GM12891 (cell line): ENCODE results near the gene EXOC7.

ENCODE experiments used
- DNase-seq: peaks from one replicate; pipeline ENCODE4 v3.0.0; 2011; ENCODE audit warnings: low spot score; ENCODE audit not compliant: insufficient read length
- FAIRE-seq: peaks from 2 replicates; lab custom pipeline; 2011; peaks lifted over from hg19 to GRCh38; lab: Jason Lieb, UNC
- PAX5 ChIP-seq: IDR thresholded peaks from 2 replicates; pipeline ENCODE4 v1.6.1; 2011; ENCODE audit warnings: low read length, moderate library complexity, mild to moderate bottlenecking; ENCODE audit not compliant: insufficient read depth, severe bottlenecking
- POLR2A ChIP-seq: IDR thresholded peaks from 2 replicates; pipeline ENCODE4 v1.6.1; 2011; ENCODE audit warnings: low read depth, low read length, control low read depth
- POLR2AphosphoS5 ChIP-seq: IDR thresholded peaks from 2 replicates; pipeline ENCODE4 v1.6.1; 2011; ENCODE audit warnings: low read depth, low read length, control low read depth
- POU2F2 ChIP-seq: IDR thresholded peaks from 2 replicates; pipeline ENCODE4 v1.6.1; 2011; ENCODE audit warnings: low read depth, mild to moderate bottlenecking, control low read depth, low read length, moderate library complexity
- SPI1 ChIP-seq: IDR thresholded peaks from 2 replicates; pipeline ENCODE4 v1.6.1; 2011; ENCODE audit warnings: low read depth, low read length, control low read depth
- TAF1 ChIP-seq: IDR thresholded peaks from 2 replicates; pipeline ENCODE4 v1.6.1; 2011; ENCODE audit warnings: low read depth, low read length, control low read depth

EXOC7 gene

GRCh38 chr17:76122431-76123190 lies 19.0 kb upstream of the EXOC7 start:
- TF ChIP-seq PAX5: no peak
- TF ChIP-seq SPI1: no peak
- TF ChIP-seq POU2F2: no peak
- TF ChIP-seq POLR2A: no peak
- TF ChIP-seq TAF1: no peak
- TF ChIP-seq POLR2AphosphoS5: no peak
- FAIRE-seq (peak; percentile 47), DNase-seq (peak; percentile 15)

GRCh38 chr17:76121932-76122430 lies 18.4 kb upstream of the EXOC7 start:
- TF ChIP-seq POLR2A (no peak), SPI1 (no peak), POLR2AphosphoS5 (no peak), TAF1 (no peak), PAX5 (no peak), POU2F2 (no peak)
- no peak for DNase-seq

GRCh38 chr17:76120658-76121008 lies 17.0 kb upstream of the EXOC7 start:
- TF ChIP-seq SPI1 (no peak), PAX5 (no peak), TAF1 (no peak), POLR2A (no peak), POU2F2 (no peak), POLR2AphosphoS5 (no peak)
- peak; percentile 78 for FAIRE-seq
- no peak for DNase-seq

More at GRCh38 chr17:76121932-76122430, 18.4 kb upstream of the EXOC7 start:
- FAIRE-seq: no peak

GRCh38 chr17:76119409-76120371 lies 16.1 kb upstream of the EXOC7 start:
- no peak for TF ChIP-seq POLR2AphosphoS5
- no peak for TF ChIP-seq PAX5
- FAIRE-seq: no peak

GRCh38 chr17:76115138-76115754 lies 11.7 kb upstream of the EXOC7 start:
- FAIRE-seq (no peak), DNase-seq (no peak)
- TF ChIP-seq PAX5: no peak
- TF ChIP-seq SPI1: no peak
- TF ChIP-seq POLR2AphosphoS5: no peak

More at GRCh38 chr17:76119409-76120371, 16.1 kb upstream of the EXOC7 start:
- DNase-seq: no peak

- FAIRE-seq: no peak
- no peak for DNase-seq
- TF ChIP-seq PAX5 (no peak), SPI1 (no peak), POLR2A (no peak)
Measured at GRCh38 chr17:76111956-76112355, 8.4 kb upstream of the EXOC7 start.

GRCh38 chr17:76107509-76107908 lies 3.9 kb upstream of the EXOC7 start:
- DNase-seq: no peak
- FAIRE-seq: no peak
- TF ChIP-seq POLR2AphosphoS5: no peak
- no peak for TF ChIP-seq POLR2A
- no peak for TF ChIP-seq TAF1
- TF ChIP-seq POU2F2: no peak
- TF ChIP-seq SPI1: no peak
- no peak for TF ChIP-seq PAX5

GRCh38 chr17:76106703-76107102 lies 3.1 kb upstream of the EXOC7 start:
- DNase-seq (no peak), FAIRE-seq (no peak)
- TF ChIP-seq POLR2AphosphoS5 (no peak), POU2F2 (no peak), SPI1 (no peak), TAF1 (no peak), PAX5 (no peak), POLR2A (no peak)

GRCh38 chr17:76104896-76105231 lies 1.3 kb upstream of the EXOC7 start:
- no peak for DNase-seq
- no peak for FAIRE-seq
- TF ChIP-seq SPI1 (no peak), POLR2AphosphoS5 (no peak), POLR2A (no peak), TAF1 (no peak), PAX5 (no peak), POU2F2 (no peak)
